ENCODE measurements around the gene CYTH2.
"Not testable (repeated sequence)": the region's sequence is repeated elsewhere in the genome, so short reads cannot be mapped to it uniquely, and the experiment has no call there.

Gene CYTH2

GRCh38 chr19:48478339-48479256 lies 9.4 kb downstream of the CYTH2 start:
- DNase-seq, result no peak

DNA sequence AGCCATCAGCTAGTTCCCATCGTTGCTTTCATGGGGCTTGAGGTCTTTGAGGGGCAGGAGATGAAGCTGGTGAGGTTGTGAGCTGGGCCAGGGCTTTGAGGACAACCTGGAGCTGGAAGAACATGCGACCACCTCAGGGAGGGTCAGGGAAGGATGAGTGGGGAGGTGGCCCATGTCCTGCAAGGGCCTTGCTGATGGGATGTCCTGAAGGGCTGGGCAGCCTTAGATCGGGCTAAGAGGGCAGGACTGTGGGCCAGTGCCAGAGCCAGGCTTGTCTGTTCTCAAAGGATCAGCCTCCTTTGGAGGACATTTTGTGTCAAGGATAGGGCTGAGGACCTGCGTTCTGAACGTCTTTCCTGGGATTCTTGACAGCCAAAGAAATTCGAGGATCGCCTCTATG lies 10.5 kb downstream of the CYTH2 start:
- DNase-seq, result no peak

DNA sequence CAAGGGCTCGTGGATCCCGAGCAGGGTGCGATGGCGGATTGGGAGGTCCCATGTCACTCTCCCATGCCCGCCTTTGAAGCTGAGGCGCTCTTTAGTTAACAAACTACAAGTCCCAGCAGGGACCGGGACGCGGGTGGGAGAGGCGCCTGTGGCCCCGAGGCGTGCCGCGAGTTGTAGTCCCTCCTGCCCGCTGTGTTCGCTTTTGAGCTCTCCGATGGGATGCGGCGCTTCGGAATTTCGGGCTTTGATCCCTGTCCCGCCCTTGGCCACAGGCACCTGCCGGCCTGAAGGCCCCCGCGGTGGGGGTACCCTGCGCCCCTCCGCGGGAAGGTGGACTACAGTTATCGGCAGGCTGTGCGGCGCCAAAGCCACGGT lies 11.0 kb downstream of the CYTH2 start:
- DNase-seq, result no peak

DNA sequence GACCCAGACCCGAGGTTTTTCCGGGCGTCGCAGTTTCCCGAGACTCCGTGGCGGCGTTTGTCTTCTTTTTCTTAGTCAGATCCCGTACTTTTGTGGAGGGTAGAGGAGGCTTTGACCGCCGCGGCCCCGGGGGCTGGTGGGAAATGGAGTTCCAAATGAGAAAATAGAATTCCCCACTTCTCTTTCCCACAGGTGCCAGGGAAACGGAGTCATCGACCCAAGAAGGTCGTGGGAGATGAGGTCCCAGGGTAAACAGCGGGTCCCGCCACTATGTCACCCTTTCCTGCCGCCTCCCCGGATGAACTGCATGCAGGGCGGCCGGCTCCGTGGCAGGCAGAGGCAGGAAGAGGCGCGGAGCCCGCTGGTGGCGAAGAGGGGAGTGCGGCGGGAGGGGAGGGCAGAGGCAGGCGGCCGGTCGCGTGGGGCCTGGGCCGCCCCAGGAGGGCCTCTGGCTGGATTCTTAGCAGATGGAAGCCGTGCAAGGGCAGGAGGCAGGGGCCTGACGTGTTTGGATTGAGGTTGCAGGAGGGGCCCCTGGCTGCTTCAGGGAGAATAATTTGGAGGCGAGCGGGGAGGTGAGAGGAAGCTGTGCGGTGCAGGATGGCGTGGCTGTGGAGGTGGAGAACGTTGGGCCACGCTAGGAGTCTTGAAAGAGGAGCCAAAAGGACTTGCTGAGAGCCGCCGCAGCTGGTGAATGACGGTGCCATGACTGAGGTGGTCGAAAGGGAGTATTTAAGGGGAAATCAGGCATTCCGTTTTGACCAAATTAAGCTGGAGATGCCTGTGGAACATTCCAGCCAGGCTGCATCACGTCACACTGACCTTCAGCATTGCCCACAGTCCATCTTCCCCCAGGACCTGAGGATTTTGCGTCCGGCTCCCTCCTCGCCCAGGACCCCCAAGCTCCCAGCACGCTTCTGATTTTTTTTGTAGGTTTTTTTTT lies 11.7 kb downstream of the CYTH2 start:
- DNase-seq, result no peak

GRCh38 chr19:48481846-48482639 lies 12.9 kb downstream of the CYTH2 start:
- no peak for DNase-seq

DNA sequence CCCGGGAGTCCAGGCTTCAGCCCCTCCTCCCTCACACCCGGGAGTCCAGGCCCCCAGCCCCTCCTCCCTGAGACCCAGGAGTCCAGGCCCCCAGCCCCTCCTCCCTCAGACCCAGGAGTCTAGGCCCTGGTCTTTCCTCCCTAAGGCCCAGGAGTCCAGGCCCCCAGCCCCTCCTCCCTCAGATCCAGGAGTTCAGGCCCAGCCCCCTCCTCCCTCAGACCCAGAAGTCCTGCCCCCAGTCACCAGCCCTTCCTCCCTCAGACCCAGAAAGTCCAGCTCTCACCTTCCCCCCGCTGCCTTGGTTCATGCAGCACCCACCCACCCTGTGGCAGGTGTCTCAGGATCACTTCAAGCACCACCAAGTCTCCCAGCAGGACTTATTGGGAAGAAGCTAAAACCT lies 14.1 kb downstream of the CYTH2 start:
- DNase-seq, result no peak

DNA sequence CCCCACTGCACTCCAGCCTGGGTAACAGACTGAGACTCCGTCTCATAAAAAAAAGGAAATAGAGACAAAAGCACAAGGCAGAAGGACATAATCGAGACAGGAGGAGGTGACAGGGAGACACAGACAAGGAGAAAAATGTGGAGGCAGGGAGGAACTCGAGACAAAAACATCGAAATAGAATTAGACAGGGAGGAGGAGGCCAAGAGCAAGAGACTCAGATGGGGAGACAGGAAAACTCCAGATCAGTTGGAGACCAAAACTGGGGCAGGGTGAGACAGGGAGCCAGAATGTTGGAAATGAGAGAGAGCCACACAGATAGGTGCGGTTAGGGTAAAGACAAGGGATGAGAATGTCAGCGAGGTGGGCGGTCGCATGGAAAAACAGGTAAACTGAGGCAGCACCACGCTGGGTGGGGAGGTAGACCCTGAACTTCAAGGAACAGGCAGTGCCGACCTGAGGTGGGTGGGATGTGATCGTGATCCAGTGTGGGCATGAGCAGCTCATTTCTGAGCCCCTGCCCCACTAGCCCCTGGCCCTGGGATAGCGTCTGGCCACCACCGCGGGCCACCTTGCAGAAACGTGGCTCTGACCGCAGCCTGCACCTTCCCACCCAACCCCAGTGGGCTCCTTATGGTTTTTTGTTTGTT lies 15.2 kb downstream of the CYTH2 start:
- DNase-seq, result no peak

DNA sequence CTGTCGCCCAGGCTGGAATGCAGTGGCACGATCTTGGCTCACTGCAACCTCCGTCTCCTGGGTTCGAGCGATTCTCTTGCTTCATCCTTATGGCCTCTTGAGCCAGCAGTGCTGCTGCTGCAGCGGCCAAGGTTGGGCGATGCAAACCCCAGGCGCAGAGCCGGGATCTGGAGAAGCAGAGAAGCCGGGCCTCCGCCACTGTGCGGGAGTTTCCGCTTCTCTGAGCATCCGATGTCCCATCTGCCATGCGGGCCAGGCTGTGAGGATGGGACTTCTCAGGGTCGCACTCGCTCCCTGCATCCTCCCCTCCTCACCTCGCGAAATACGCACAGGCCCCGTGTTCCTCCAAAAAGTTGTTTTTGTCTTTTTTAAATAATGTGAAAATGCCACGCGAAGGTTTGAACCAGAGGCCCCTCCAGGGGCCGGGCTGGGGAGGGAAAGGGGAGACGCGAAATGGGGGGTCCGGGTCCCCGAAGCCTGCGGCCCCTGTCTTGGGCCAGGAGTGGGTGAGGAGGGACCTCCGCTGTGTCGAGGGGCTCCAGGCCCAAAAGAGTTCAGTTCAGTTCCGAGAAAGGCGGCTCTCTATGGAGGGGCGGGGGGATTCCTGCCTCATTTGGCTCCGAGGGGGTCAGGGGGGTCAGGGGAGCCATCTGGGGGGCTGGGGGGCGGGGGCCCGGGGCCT lies 15.9 kb downstream of the CYTH2 start:
- no peak for DNase-seq

DNA sequence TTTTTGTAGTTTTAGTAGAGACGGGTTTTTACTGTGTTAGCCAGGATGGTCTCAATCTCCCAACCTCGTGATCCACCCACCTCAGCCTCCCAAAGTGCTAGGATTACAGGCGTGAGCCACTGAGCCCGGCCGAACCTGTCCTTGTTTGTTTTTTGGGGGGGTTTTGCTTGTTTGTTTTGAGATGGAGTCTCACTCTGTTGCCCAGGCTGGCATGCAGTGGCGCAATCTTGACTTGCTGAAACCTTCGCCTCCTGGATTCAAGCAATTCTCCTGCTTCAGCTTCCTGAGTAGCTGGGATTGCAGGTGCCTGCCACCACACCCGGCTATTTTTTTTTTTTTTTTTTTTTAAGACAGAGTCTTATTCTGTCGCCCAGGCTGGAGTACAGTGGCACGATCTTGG lies 17.5 kb downstream of the CYTH2 start:
- DNase-seq, result not testable (repeated sequence)

DNA sequence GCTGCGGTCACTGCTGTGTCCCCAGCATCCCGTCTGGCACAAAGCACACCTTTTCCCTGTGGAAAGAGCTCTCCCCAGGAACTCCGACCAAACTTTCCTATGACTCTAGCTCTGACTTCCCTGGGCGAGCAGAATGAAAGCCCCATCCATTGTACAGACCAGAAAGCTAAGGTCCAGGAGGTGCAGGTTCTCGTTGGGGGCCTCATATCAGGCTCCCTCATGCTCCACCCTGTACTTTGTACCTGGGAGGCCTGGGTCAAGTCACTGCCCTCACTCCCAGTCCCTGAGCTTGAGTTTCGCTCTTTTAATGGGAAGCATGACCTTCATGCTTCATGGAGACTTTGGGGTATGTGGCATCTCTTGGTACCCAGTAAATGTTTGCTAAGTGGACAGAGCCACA lies 18.4 kb downstream of the CYTH2 start:
- DNase-seq, result no peak

- peak; percentile 55 to 81 for DNase-seq
Measured at GRCh38 chr19:48487948-48488347, 18.8 kb downstream of the CYTH2 start.

- DNase-seq, result not testable (repeated sequence)
Measured at GRCh38 chr19:48488478-48488877, 19.3 kb downstream of the CYTH2 start.

DNA sequence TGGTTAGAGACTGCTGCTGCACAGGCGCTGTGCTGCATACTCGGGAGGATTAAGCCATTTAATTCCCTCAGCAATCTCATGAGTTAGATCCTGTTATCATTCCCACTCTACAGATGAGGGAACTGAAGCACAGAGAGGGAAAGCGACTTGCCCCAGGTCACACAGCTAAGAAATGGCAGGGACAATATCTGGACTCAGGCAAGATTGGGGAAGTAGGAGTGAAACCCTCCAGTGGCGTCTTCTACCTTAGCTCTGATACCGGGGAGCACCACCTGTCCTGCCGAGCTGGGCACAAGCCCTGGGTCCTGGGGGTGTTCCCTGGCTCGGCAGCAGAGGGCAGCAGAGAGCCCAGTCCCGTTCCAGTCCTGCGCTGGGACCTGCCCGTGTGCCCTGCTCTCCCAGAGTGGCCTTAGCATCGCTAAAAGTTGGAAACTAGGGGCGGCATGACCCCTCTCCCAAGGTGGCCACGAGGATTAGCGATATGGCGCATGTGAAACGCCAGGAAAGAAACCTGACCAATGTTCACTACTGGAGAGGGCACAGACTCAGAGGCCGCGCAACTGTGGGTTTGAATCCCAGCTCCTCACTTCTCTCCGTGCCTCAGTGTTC lies 20.5 kb downstream of the CYTH2 start:
- peak in 1 of 2 experiments; percentile 37 for DNase-seq

DNA sequence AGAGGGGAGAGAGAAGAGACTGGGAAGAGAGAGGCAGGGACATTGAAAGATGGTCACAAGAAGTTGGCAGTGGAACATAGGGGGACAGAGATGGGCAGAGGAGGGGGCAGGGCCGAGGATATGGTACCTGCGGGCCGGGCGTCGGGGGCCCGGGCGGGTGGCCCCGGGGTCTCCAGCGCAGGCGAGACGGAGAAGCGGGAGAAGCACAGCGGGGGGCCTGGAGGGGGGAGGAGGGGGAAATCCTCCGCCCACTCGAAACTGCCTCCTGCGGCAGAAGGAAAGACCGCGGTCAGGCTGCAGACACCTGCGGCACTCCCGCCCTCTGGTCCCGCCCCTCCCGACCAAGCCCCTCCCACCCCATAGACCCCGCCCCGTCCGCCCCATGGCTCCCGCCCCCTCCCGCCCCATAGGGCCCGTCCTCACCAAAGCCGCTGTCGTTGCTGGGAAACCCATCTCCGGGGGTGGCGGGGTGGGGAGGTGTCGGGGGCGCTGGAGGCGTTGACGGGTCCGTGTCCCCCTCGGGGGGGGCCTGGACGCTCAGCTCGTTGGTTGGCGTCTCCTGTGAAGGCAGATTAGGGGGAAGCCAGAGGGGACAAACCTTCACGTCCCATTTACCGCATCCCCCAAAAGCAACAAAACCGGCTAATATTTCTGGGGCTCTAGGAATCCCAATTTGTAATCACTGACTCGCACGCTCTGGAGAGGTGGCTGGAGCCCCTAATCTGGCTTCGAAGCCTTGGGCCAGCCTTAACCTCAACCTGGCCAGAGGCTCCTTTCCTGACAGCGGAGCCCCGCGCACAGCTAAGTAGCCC lies 22.0 kb downstream of the CYTH2 start:
- DNase-seq, result no peak

DNA sequence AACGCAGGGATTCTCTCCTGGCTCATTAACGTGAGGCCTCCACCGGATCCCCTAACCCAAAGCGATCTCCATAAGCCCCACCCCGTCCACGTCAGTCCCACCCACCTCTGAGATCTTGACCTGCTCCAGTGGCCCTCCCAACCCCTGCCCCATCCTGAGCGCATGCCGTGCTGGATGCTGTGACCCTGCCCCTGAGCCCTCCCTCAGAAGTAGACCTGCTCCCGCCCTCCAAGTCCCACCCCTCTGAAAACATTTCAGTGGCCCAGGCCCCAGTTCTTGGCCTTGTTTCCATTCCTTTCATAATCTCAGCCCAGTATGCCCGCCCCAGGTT lies 22.6 kb downstream of the CYTH2 start:
- DNase-seq, result no peak

GRCh38 chr19:48492925-48493717 lies 24.0 kb downstream of the CYTH2 start:
- DNase-seq, result peak; percentile 42 to 75

GRCh38 chr19:48493718-48494401 lies 24.7 kb downstream of the CYTH2 start:
- DNase-seq, result no peak

DNA sequence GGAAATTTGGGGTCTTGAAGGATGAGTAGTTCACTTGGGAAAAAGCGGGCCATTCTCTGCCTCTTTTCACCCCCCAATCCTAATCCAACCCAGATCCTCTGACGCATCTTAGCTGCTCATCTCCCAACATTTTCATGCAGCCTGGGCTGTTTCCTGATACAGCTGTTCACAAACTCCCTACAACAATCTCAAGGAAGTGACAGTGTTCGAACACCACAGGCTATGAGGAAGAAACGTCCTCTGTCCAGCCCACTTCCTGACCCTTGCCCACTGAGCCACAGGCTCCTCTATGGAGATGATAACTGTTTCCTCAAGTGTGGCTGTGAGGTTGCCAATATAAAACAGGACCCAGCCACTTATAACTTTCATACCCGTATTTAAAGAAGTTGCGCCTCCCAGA lies 26.2 kb downstream of the CYTH2 start:
- no peak for DNase-seq

Measured in SW 1271 (cell line).